ENCODE data around the gene FTSJ3. TPM values are rescaled to one million over a fixed set of nuclear protein-coding genes. Genes with fewer than 3 reads are reported as not detected.

The FTSJ3 gene
- total RNA-seq, 1 donor from 2014 or later, result 49.9 TPM

DNA sequence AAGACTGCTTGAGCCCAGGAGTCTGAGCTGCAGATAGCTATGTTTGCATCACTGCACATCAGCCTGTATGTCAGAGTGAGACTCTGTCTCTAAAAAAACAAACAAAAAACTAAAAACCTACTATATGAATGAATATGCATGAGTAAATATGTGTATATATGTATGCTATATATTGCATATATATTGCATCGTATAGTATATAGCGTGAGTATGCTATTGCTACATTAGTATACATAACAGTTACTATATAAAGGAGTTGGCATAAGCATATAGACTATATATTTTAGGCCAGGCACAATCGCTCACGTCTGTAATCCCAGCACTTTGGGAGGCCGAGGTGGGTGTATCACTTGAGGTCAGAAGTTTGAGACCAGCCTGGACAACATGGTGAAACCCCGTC is 37.4 kb downstream of the FTSJ3 start:
- no peak for DNase-seq (ENCODE audit: low read depth)

DNA sequence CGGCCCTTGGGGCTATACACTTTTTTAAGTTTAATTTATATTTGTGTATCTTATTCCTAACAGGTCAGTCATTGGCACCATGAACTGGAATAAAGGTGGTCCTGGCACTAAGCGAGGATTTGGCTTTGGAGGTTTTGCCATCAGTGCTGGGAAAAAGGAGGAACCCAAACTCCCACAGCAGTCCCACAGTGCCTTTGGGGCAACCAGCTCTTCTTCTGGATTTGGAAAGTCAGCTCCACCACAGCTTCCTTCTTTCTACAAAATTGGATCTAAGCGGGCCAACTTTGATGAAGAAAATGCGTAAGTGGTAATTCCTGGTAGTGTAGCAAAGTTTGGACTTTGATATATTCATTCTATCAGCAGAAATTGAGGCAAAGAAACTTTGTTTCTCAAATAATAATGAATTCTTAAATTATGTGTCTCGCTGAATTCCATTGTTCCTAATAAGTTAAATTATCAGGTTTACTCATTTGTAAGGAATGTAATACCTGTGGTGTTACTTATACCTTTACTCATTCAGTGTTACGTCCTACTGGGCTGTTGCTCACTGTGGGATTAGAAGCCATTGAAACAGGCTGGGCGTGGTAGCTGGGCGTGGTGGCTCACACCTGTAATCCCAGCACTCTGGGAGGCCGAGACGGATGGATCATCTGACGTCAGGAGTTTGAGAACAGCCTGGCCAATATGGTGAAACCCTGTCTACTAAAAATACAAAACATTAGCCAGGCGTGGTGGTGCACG is 40.3 kb downstream of the FTSJ3 start:
- no peak for DNase-seq (ENCODE audit: low read depth)

DNA sequence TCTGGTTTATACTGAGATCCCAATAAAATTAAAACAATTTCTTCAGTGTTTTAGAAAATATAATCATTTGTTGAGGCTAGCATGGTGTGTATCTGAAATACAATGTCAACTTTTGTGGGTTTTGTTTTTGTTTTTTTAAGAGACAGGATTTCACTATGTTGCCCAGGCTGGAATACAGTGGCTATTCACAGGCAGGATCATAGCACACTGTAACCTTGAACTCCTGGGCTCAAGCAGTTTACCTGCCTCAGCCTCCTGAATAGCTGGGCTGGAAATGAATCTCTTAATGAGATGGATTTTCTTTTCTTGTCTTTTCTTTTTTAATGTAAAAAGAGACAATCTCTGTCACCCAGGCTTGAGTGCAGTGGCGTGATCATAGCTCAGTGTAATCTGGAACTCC is 41.3 kb downstream of the FTSJ3 start:
- no peak for DNase-seq (ENCODE audit: low read depth)

DNA sequence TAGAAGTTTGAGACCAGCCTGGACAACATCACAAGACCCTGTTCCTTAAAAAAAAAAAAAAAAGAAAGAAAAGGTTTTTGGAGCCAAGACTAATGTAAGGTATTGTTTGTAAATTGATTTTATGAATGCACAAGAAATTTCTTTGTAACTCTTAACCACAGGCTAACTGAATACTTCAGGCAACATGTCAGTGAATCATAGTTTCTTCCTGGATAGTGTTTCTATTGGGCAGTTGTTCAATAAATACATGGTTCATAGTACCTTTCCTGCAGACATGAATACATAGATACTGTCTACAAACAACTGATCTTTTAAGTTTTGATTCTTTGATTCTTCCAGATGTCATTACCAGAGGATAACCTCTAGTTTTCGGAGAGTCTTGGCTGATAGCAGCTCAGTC is 41.9 kb downstream of the FTSJ3 start:
- peak; percentile 38 for DNase-seq (ENCODE audit: low read depth)

DNA sequence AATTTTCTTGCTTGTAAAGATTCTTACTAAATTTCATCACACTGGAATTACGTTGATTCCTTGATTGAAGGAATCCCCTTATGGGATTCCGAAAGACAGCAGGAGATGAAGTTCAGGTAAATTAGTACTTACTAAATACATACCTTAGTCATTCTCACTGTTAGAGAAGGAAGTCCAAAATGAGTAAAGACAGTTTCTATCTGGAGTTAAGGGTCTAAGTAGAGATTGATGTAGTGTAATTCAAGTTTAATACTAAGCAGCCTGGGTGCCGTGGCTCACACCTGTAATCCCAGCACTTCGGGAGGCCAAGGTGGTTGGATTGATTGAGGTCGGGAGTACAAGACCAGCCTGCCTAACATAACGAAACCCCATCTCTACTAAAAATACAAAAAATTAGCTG is 43.9 kb downstream of the FTSJ3 start:
- no peak for DNase-seq (ENCODE audit: low read depth)

DNA sequence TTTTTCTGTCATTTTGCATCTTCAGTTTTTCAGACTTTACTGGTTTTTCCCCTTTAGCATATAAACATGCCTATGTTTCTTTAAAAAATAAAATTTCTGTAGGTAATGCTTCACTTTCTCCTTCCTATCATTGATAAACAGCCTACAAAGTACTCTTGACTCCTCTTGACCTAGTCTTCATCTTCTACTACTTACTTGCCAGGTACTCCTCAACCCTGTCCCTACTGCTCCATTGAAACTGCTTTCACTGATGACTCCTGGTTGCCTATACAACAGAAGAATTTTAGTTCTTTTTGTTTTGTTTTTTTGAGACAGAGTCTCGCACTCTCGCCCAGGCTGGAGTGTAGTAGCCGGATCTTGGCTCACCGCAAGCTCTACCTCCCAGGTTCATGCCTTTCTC is 46.5 kb downstream of the FTSJ3 start:
- no peak for DNase-seq (ENCODE audit: low read depth)

DNA sequence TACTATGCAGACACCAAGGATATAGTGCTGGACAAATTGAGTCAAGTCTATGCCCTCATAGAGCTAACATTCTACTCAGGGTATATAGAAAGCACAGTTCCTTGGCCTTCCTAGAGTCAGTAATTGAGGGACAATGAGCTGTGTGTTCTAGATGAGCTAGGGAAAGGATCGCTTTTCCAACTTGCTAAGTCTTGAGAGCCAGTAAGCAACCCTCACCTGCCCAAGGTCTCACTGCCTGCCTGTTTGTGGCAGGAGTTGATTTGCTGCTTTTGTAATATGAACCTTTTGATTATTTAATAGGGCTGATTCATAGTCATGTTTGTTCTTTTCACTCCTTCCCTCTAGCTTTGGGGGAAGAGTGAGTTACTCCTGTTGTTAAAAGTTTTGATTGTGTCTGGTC is 47.0 kb downstream of the FTSJ3 start:
- peak; percentile 31 for DNase-seq (ENCODE audit: low read depth)

DNA sequence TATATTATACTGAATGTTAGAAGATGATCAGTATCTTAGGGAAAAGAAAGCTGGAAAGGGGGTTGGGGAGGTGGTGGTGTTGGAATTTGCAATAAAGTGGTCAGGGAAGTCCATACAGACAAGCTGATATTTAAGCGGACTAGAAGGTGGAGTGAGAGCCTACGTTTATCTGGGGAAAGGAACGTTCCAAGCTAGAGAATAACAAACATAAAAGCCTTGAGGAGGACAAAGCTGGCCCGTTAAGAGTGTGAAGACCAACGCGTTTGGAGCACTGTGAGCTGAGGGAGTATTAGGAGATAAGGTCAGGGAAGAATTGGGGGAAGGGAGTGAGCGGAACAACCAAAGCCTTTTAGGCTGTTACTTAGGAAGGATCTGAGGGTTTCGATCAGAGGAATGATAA is 52.0 kb downstream of the FTSJ3 start:
- DNase-seq (ENCODE audit: low read depth), result no peak

DNA sequence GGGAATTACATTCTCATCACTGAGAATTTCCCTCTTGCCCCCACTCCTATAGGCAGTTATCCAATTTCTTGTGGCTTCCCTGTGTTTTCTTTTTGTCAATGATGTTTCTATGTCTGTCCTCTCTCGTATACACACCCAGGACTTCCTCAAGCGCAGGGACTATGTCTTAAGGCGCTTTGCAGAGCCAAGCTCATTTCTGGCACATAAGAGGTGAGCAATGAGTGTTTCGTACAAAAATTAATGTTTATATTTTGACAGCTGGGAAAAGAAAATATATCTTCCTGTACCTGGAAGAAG is 52.5 kb downstream of the FTSJ3 start:
- peak; percentile 11 for DNase-seq (ENCODE audit: low read depth)

DNA sequence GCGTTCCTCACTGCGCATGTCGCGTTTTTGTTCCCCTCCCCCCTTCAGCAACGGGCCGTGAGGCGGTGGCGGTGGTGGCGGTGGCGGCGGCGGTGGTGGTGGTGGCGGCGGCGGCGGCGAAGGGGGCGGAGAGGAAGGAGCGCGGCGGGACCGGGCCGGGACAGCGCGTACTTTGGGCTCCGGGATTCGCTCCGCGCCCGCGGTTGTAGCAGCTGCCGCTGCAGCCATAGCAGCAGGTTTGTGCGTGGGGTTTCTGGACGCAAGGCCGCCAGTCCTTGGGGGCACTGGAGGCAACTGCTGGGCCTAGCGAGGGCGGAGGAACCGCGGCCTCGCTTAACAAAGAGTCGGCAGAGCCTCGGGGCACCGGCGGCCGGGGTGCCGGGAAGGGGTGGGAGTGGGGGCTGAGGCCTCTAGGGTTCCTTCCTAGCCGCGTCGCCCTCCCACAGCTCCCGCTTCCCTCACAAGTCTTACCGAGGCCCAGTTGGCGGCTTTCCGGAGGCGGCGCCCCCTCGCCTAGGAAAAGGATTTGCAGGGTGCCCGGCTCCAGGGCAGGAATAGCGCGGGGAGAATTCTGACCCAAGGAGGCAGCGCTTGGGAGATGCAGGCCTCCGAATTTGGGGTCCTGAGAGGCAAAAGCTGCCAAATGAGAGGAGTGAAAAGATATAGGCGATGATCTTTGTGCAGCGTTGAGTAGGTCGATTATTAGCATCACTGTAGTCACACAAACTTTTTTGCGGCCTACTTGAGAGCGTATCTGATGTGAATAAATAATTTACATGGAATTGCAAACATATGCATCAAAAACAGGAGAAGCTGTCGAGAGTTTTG is 53.1 kb downstream of the FTSJ3 start, which contains the start of gene DDX42:
Gene DDX42 (plus strand): TSS at position 30 of the 828 bp plus-strand sequence. CDS start 12,880 bp downstream, outside the sequence.
- peak; percentile 67 for DNase-seq (ENCODE audit: low read depth)

DNA sequence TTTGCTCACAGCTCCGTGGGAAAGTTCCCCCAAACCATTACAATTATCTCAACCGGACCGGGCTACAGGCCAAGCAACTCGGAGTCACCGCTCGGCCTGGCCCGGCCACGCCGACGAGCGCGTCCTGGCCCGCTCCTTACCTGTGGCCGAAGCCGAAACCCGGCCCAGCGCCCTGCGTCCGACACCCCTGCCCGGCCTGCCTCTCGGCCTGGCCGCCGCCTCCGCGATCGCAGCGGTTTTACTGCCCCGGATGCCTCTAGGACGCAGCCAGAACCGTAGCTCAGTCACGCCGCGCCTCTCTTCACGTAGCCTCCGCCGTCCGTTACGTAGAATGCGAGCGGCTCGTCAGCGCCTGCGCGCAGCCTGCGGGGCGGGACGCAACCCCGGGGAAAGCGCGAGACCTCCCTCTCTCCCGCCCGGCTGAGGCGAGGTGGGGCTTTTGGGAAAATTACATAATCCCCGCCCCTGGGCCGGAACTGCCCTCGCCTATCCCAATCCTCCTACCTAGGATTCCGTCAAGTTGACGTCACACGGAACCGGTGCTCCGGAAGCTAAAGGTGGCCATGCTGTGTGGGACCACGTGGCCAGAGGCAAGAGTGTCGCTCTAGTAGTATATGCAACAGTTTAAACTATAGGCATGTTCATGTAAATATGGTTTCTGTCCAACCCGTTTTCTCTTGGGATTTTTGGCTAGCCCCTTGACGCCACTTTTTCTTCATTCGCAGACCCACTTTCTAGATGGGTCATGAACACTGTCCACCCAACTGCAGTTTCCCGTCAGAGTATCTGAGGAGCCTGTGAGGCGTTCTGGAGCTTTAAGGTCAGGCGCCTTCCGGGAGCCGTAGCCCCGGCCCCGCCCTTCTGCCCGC is 54.0 kb downstream of the FTSJ3 start, which contains the start of gene CCDC47:
Gene CCDC47 (minus strand): TSS at position 326 of the 869 bp plus-strand sequence. CDS start 7,422 bp downstream, outside the sequence.
- peak; percentile 100 for DNase-seq (ENCODE audit: low read depth)

DNA sequence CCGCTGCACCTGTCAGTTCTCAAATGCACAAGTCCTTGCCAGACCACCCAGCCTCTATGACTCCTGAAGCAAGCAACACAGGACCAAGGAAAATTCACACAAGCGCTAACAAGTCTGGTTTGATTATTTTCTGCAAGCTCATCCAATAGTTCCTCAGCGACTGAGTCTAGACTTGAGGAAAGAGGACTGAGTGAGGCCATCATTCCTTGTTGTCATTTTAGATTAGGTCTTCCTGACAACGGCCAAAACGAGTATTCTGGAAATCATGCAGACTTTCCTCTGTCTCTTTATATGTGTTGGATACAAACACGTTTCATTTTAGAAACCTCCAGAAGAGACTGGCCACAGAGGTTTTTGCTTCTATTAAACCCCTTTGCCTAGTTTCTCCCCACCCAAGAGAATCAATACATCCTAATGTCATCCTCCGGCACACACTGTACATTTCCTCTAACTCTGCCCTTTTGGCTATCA is 54.6 kb downstream of the FTSJ3 start:
- peak; percentile 47 for DNase-seq (ENCODE audit: low read depth)

Other genes starting within 250 kb of the FTSJ3 start
- 17.2 and 21.7 TPM in 2 replicates for gene TACO1, start 226.8 kb downstream of the FTSJ3 start, total RNA-seq
- 14.5 and 16.4 TPM in 2 replicates for gene MAP3K3, start 205.2 kb downstream of the FTSJ3 start, total RNA-seq
- 3.0 and 4.3 TPM in 2 replicates for gene LIMD2, start 127.5 kb downstream of the FTSJ3 start, total RNA-seq
- 14.2 and 16.3 TPM in 2 replicates for gene STRADA, start 85.9 kb downstream of the FTSJ3 start, total RNA-seq
- gene CCDC47, start 54.1 kb downstream of the FTSJ3 start, total RNA-seq, result 67.8 and 73.3 TPM in 2 replicates
- 46.5 and 47.6 TPM in 2 replicates for gene DDX42, start 53.5 kb downstream of the FTSJ3 start, total RNA-seq
- 36.8 and 50.2 TPM in 2 replicates for gene PSMC5, start 232 bp downstream of the FTSJ3 start, total RNA-seq
- gene SMARCD2, start 15.0 kb upstream of the FTSJ3 start, total RNA-seq, result 28.5 and 28.8 TPM in 2 replicates
- not detected in 2 replicates for gene CSH2, start 46.0 kb upstream of the FTSJ3 start, total RNA-seq
- not detected in 2 replicates for gene GH2, start 54.3 kb upstream of the FTSJ3 start, total RNA-seq
- gene CSH1, start 68.9 kb upstream of the FTSJ3 start, total RNA-seq, result not detected in 2 replicates
- not detected in 2 replicates for gene CSHL1, start 83.6 kb upstream of the FTSJ3 start, total RNA-seq
- not detected in 2 replicates for gene GH1, start 91.2 kb upstream of the FTSJ3 start, total RNA-seq
- 0.99 and 4.8 TPM in 2 replicates for gene CD79B, start 104.7 kb upstream of the FTSJ3 start, total RNA-seq
- 99.4 and 105 TPM in 2 replicates for gene SCN4A, start 145.3 kb upstream of the FTSJ3 start, total RNA-seq
- 0.08 and 0.26 TPM in 2 replicates for gene PRR29, start 170.7 kb upstream of the FTSJ3 start, total RNA-seq
- gene ICAM2, start 193.0 kb upstream of the FTSJ3 start, total RNA-seq, result 1.2 and 2.0 TPM in 2 replicates